Right lobe of liver (tissue), 4 donors: ENCODE data around the gene HPS5.
"Not testable (repeated sequence)": the region's sequence is repeated elsewhere in the genome, so short reads cannot be mapped to it uniquely, and the experiment has no call there.

Experiments
- CTCF ChIP-seq, 4 donors: fragments of 200-600 bp in 3 of 4; fragments of 450-650 bp in 1 of 4; IDR thresholded peaks; one replicate each; pipeline versions ENCODE4 v1.5.1 to v1.8.0; 2016 to 2022; ENCODE audit warnings: antibody characterized with exemption in 4 of 4, mild to moderate bottlenecking in 2 of 4
- POLR2A ChIP-seq: fragments of 450-650 bp; IDR thresholded peaks from one replicate; pipeline ENCODE4 v1.6.1; 2017; ENCODE audit warnings: antibody characterized with exemption, mild to moderate bottlenecking
- donor health status: DM: no; HTN: no; CAD: no.
- donor health status: DM: no; HTN: no; CAD: no.
- donor health status: DM: no; HTN: yes; CAD: no.

GRCh38 chr11:18269252-18269651 lies 52.7 kb downstream of the HPS5 start:
- not testable (repeated sequence) for TF ChIP-seq CTCF (IDR thresholded peaks at IDR 0.05); POLR2A
